ENCODE measurements around the gene TEX101. TPM values are rescaled to one million over a fixed set of nuclear protein-coding genes. Genes with fewer than 3 reads are reported as not detected.
"Not testable (repeated sequence)": the region's sequence is repeated elsewhere in the genome, so short reads cannot be mapped to it uniquely, and the experiment has no call there.

The TEX101 gene
- total and polyA plus RNA-seq, 7 donors, result 0.22 TPM; not detected in 6

- TF ChIP-seq EP300 (IDR thresholded peaks at IDR 0.05) (no peak), POLR2A (IDR thresholded peaks at IDR 0.05) (no peak), POLR2AphosphoS5 (IDR thresholded peaks at IDR 0.05) (no peak), CTCF (IDR thresholded peaks at IDR 0.05) (no peak)
- Histone ChIP-seq H3K4me3 (no peak overlapping the region), H3K36me3 (no peaks in the 10 kb centered on the region), H3K27ac (no peak overlapping the region), H3K9me3 (no peaks in the 10 kb centered on the region), H3K4me1 (no peaks in the 10 kb centered on the region), H3K27me3 (no peaks in the 10 kb centered on the region)
- intact Hi-C loops (cut with DNase I), result no loop called here
- no peak for DNase-seq
- 79 to 80% methylated on average over 3 of the region's 3 CpGs for WGBS, 2 donors
Measured at GRCh38 chr19:43441716-43442115, 27.0 kb downstream of the TEX101 start.

- DNase-seq; H3K27me3 ChIP-seq; H3K4me1 ChIP-seq; intact Hi-C loops (cut with DNase I); H3K27ac ChIP-seq; H3K4me3 ChIP-seq; H3K9me3 ChIP-seq; H3K36me3 ChIP-seq: not testable (repeated sequence)
- 94% methylated on average over 9 of the region's 9 CpGs for WGBS, 2 donors
Measured at GRCh38 chr19:43444091-43444490, 29.4 kb downstream of the TEX101 start.

GRCh38 chr19:43444531-43445287 lies 30.0 kb downstream of the TEX101 start:
- H3K27me3 ChIP-seq, result no peaks in the 10 kb centered on the region
- no peak for TF ChIP-seq CTCF (IDR thresholded peaks at IDR 0.05)
- no peak for TF ChIP-seq EP300 (IDR thresholded peaks at IDR 0.05)
- no peak for TF ChIP-seq POLR2A (IDR thresholded peaks at IDR 0.05)
- 92 to 93% methylated on average over 15 of the region's 15 CpGs for WGBS, 2 donors
- H3K4me1 ChIP-seq, result peaks cover 0 to 3% (median 0%) of the 10 kb centered on the region in 4 donors
- no peak for DNase-seq
- H3K9me3 ChIP-seq, result no peaks in the 10 kb centered on the region
- no peak overlapping the region for H3K4me3 ChIP-seq
- no peak overlapping the region for H3K27ac ChIP-seq
- H3K36me3 ChIP-seq, result no peaks in the 10 kb centered on the region
- intact Hi-C loops (cut with DNase I), result loop anchor here (5.0 kb wide), 2 partner anchors 58 to 213 kb away; partner anchors contain the start of gene PHLDB3

- Histone ChIP-seq H3K27me3 (no peaks in the 10 kb centered on the region), H3K4me1 (peaks cover 0 to 3% (median 0%) of the 10 kb centered on the region in 4 donors), H3K36me3 (no peaks in the 10 kb centered on the region), H3K9me3 (no peaks in the 10 kb centered on the region), H3K27ac (no peak overlapping the region), H3K4me3 (no peak overlapping the region)
- no peak for DNase-seq
- TF ChIP-seq CTCF (IDR thresholded peaks at IDR 0.05), result no peak
- TF ChIP-seq POLR2A (IDR thresholded peaks at IDR 0.05), result no peak
- no peak for TF ChIP-seq EP300 (IDR thresholded peaks at IDR 0.05)
- no peak for TF ChIP-seq POLR2AphosphoS5 (IDR thresholded peaks at IDR 0.05)
- 93 to 97% methylated on average over 2 of the region's 2 CpGs for WGBS, 2 donors
- intact Hi-C loops (cut with DNase I), result loop anchor here (5.0 kb wide), 2 partner anchors 57 to 212 kb away; partner anchors contain the start of gene PHLDB3
Measured at GRCh38 chr19:43445426-43445825, 30.7 kb downstream of the TEX101 start.

GRCh38 chr19:43446746-43447489 lies 32.2 kb downstream of the TEX101 start:
- no peak overlapping the region for H3K27ac ChIP-seq
- H3K4me3 ChIP-seq, result no peak overlapping the region
- intact Hi-C loops (cut with DNase I), result loop anchor here (1.0 to 5.0 kb wide), 3 partner anchors 55 to 210 kb away; partner anchors contain the start of gene PHLDB3
- TF ChIP-seq CTCF (IDR thresholded peaks at IDR 0.05), result peak; percentile 82 to 98 (median 92)
- TF ChIP-seq POLR2A (IDR thresholded peaks at IDR 0.05), result no peak
- TF ChIP-seq EP300 (IDR thresholded peaks at IDR 0.05), result no peak
- TF ChIP-seq POLR2AphosphoS5 (IDR thresholded peaks at IDR 0.05), result no peak
- DNase-seq, result peak; percentile 88
- WGBS, 2 donors, result 28 to 32% methylated on average over 14 of the region's 14 CpGs
- no peaks in the 10 kb centered on the region for H3K27me3 ChIP-seq
- H3K4me1 ChIP-seq, result peaks cover 0 to 3% (median 0%) of the 10 kb centered on the region in 4 donors
- H3K9me3 ChIP-seq, result no peaks in the 10 kb centered on the region
- no peaks in the 10 kb centered on the region for H3K36me3 ChIP-seq

Measured in sigmoid colon (tissue), 7 donors.